Activated CD8-positive, alpha-beta T cell treated with anti-CD3 and anti-CD28 coated beads for 36 hours (primary cell): ENCODE data around the gene ZNF138. TPM values are rescaled to one million over a fixed set of nuclear protein-coding genes. Genes with fewer than 3 reads are reported as not detected.
"Not testable (repeated sequence)": the region's sequence is repeated elsewhere in the genome, so short reads cannot be mapped to it uniquely, and the experiment has no call there.

Experiments used
- ATAC-seq: fragments of 200-7000 bp; cut with Tn5 transposase; one replicate; pipeline ENCODE4 v1.10.0; 2021; ENCODE audit warnings: mild to moderate bottlenecking, moderate library complexity
- CTCF ChIA-PET: fragments of 350-600 bp; sonication (Branson Sonifier 250); formaldehyde crosslinking; loops from one replicate; lab custom pipeline; 2021; ENCODE audit warnings: antibody characterized with exemption; lab: Charles Lee
- POLR2A ChIA-PET: fragments of 350-600 bp; sonication (Branson Sonifier 250); formaldehyde crosslinking; loops from one replicate; lab custom pipeline; 2021; ENCODE audit warnings: antibody characterized with exemption; lab: Charles Lee
- DNase-seq: peaks from one replicate; pipeline ENCODE4 v3.0.0-alpha.2; 2020
- H3K27ac Mint-ChIP-seq: one replicate; pipeline ENCODE4 v1.8.0; 2021; ENCODE audit warnings: mild to moderate bottlenecking, mixed read lengths
- H3K27me3 Mint-ChIP-seq: one replicate; pipeline ENCODE4 v1.8.0; 2021; ENCODE audit warnings: mixed read lengths
- H3K36me3 Mint-ChIP-seq: one replicate; pipeline ENCODE4 v1.8.0; 2021; ENCODE audit warnings: low read depth, mixed read lengths
- H3K4me1 Mint-ChIP-seq: one replicate; pipeline ENCODE4 v1.8.0; 2021; ENCODE audit warnings: low read depth, mixed read lengths
- H3K4me3 Mint-ChIP-seq: one replicate; pipeline ENCODE4 v1.8.0; 2021; ENCODE audit warnings: mild to moderate bottlenecking, moderate library complexity, mixed read lengths
- H3K9me3 Mint-ChIP-seq: one replicate; pipeline ENCODE4 v1.8.0; 2021; ENCODE audit warnings: mixed read lengths
- intact Hi-C: fragments of 100-400 bp; cut with micrococcal nuclease; formaldehyde crosslinking; loops from one replicate; pipeline ENCODE4 v1.10.0; 2022
- total RNA-seq, 2 experiments: library from RNA; stranded (reverse); gene quantifications; one replicate each; pipeline ENCODE4 v1.2.3, GENCODE V29; 2021
- TF ChIP-seq, protein P1 (sequence below): fragments of 200-600 bp; IDR thresholded peaks from one replicate; pipeline ENCODE4 v1.8.0; 2022; ENCODE audit warnings: antibody characterized with exemption, mild to moderate bottlenecking

Gene ZNF138
- total RNA-seq, 2 experiments from 2014 or later, result 9.4 to 11.7 TPM

DNA sequence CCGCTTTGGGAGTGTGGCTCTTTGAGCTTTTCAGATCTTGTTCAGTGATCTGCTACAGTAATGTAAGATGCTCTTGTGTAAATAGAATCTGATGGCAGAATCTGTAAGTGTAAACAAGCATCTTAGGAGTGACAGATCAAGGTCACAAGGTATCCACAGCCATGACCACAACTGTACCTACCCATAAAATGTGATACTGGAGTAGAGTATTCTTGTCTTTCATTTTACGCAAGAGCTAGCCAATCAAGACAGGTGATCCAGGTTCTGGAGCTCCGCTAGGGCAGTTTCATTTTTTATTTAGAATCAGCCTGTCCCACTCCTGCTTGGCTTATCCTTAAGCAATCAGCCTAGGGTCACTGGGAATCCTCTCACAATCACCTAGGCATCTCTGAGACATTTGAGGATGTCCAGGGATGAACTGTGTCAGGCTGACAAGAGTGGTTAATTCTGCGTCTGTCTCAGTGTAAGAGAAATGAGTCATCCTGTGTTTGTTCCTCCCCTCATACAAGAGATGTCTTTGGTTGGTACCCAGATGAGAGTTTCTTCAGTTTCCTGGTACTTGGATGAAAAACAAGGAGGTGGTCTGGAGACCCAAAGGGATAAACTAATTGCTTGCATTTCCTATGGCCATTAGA lies 13.6 kb downstream of the ZNF138 start:
- TF ChIP-seq, protein P1, sequence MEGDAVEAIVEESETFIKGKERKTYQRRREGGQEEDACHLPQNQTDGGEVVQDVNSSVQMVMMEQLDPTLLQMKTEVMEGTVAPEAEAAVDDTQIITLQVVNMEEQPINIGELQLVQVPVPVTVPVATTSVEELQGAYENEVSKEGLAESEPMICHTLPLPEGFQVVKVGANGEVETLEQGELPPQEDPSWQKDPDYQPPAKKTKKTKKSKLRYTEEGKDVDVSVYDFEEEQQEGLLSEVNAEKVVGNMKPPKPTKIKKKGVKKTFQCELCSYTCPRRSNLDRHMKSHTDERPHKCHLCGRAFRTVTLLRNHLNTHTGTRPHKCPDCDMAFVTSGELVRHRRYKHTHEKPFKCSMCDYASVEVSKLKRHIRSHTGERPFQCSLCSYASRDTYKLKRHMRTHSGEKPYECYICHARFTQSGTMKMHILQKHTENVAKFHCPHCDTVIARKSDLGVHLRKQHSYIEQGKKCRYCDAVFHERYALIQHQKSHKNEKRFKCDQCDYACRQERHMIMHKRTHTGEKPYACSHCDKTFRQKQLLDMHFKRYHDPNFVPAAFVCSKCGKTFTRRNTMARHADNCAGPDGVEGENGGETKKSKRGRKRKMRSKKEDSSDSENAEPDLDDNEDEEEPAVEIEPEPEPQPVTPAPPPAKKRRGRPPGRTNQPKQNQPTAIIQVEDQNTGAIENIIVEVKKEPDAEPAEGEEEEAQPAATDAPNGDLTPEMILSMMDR, result no peak
- Mint-ChIP-seq H3K36me3 (peaks cover 42% of the 10 kb centered on the region), H3K27me3 (no peaks in the 10 kb centered on the region), H3K9me3 (peaks cover 5% of the 10 kb centered on the region), H3K4me3 (no peak overlapping the region), H3K4me1 (peaks cover 9% of the 10 kb centered on the region), H3K27ac (no peak overlapping the region)
- ATAC-seq (no peak), DNase-seq (no peak)
- ChIA-PET POLR2A (no interaction called here), CTCF (no interaction called here)
- intact Hi-C loops, result no loop called here

DNA sequence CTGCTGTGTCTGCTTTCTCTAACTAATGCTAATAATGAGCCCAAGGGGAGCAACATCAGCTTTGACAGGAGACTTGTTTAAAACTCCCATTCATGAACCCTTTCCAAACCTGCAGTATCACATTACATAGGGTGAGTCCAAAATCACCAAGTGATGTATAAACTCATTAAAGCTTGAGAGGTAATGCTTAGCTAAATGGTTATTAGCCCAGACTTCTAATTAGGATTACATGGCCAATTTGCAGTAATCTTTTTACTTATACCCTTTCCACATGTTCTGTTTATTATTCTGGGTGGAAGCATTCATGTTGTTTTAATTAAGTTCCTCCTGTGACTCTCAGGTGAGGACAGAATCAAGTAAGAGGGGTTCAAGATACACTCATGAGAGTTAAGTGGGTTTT lies 17.5 kb downstream of the ZNF138 start:
- ChIA-PET CTCF (no interaction called here), POLR2A (no interaction called here)
- H3K4me1 Mint-ChIP-seq, result peaks cover 11% of the 10 kb centered on the region
- DNase-seq (no peak), ATAC-seq (no peak)
- no peak overlapping the region for H3K27ac Mint-ChIP-seq
- peaks cover 44% of the 10 kb centered on the region for H3K36me3 Mint-ChIP-seq
- no peaks in the 10 kb centered on the region for H3K27me3 Mint-ChIP-seq
- no peak overlapping the region for H3K4me3 Mint-ChIP-seq
- H3K9me3 Mint-ChIP-seq, result no peaks in the 10 kb centered on the region
- intact Hi-C loops, result no loop called here
- TF ChIP-seq, protein P1, result no peak

DNA sequence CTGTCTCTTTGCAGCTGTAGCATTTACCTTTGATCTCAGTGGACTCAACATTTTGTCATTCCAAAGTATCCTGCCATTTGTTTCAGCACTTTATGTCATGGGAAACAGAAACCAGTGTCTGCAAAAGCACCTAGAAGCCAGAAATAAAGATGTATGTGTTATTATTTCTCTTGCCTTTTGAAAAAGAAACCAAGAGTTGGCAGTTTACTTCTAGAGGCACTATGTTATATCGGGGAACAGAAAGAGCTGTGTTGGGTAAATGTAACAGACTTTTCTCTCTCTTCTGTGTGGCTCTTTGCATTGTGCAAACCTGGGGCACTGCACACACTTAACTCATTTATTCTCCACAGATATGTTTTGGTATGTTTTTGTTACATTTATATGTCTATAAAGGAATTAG lies 36.7 kb downstream of the ZNF138 start:
- ChIA-PET CTCF (no interaction called here), POLR2A (no interaction called here)
- Mint-ChIP-seq H3K27ac (no peak overlapping the region), H3K27me3 (no peaks in the 10 kb centered on the region), H3K36me3 (peaks cover 44% of the 10 kb centered on the region), H3K4me3 (no peak overlapping the region), H3K4me1 (no peaks in the 10 kb centered on the region), H3K9me3 (peaks cover 46% of the 10 kb centered on the region)
- TF ChIP-seq, protein P1, result no peak
- intact Hi-C loops, result no loop called here
- DNase-seq (no peak), ATAC-seq (no peak)

DNA sequence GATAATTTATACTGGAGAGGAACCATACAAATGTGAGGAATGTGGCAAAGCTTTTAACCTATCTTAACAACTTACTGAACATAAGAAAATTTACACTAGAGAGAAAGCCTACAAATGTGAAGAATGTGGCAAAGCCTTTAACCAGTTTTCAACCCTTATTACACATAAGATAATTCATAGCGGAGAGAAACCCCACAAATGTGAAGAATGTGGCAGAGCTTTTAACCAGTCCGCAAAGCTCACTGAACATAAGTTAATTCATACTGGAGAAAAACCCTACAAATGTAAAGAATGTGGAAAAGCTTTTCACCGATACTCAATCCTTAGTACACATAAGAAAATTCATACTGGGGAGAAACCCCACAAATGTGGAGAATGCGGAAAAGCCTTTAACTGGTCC lies 37.9 kb downstream of the ZNF138 start:
- CTCF ChIA-PET, result no interaction called here
- Mint-ChIP-seq H3K27ac (no peak overlapping the region), H3K9me3 (peaks cover 56% of the 10 kb centered on the region)

DNA sequence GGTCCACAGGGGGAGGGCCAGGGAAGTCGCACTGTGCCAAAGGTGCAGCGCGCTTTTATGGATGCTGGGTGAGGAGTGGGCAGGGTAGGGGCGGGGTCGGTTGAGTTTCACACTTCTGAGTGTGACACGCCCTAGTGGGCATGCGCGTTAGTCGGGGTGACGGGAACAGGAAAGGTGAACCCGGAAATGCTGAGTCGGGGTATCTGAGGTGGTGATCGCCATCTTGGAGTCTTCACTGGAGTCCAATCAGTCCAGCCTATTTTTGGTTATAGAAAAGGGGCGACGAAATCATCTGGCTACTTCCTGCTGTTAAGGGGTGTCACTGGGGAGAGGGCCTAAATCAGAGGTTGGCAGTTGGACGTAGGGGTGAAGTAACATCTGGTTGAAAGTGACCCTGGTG lies 40.8 kb downstream of the ZNF138 start:
- DNase-seq, result no peak
- ChIA-PET CTCF (no interaction called here), POLR2A (no interaction called here)
- H3K27ac Mint-ChIP-seq, result no peak overlapping the region
- no peaks in the 10 kb centered on the region for H3K4me1 Mint-ChIP-seq
- intact Hi-C loops, result no loop called here
- H3K4me3 Mint-ChIP-seq, result no peak overlapping the region
- no peak for ATAC-seq
- peaks cover 36% of the 10 kb centered on the region for H3K36me3 Mint-ChIP-seq
- TF ChIP-seq, protein P1, result no peak
- no peaks in the 10 kb centered on the region for H3K27me3 Mint-ChIP-seq
- H3K9me3 Mint-ChIP-seq, result peaks cover 62% of the 10 kb centered on the region

More for the DNA sequence above, 37.9 kb downstream of the ZNF138 start:
- POLR2A ChIA-PET, result no interaction called here
- TF ChIP-seq, protein P1, result no peak
- no peaks in the 10 kb centered on the region for H3K4me1 Mint-ChIP-seq
- ATAC-seq (no peak), DNase-seq (no peak)
- H3K4me3 Mint-ChIP-seq, result no peak overlapping the region
- H3K36me3 Mint-ChIP-seq, result peaks cover 44% of the 10 kb centered on the region
- intact Hi-C loops, result no loop called here
- no peaks in the 10 kb centered on the region for H3K27me3 Mint-ChIP-seq

DNA sequence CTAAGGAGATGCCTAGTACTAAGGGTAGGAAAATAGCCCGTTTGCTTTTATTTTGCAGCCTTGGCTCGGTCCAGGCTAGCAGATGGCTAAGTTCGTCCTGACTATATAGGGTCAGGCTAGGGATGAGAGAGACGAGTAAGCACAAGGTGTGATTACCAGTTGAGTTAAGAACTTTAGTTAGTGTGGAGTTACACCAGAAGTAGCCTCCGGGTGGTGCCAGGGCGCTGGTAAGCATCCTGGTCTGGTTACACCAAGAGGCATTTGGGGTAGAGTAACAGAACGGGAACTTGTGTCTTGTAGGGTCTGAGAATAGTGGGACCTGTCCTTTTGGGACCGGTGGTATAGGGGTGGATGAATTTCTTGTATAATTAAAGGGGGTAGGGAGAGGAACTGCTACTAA lies 41.6 kb downstream of the ZNF138 start:
- DNase-seq, result peak; percentile 7
- H3K36me3 Mint-ChIP-seq, result peaks cover 31% of the 10 kb centered on the region
- intact Hi-C loops, ATAC-seq, H3K4me1 Mint-ChIP-seq, H3K27ac Mint-ChIP-seq, H3K27me3 Mint-ChIP-seq, POLR2A ChIA-PET, CTCF ChIA-PET, H3K4me3 Mint-ChIP-seq: not testable (repeated sequence)
- H3K9me3 Mint-ChIP-seq, result peaks cover 59% of the 10 kb centered on the region

DNA sequence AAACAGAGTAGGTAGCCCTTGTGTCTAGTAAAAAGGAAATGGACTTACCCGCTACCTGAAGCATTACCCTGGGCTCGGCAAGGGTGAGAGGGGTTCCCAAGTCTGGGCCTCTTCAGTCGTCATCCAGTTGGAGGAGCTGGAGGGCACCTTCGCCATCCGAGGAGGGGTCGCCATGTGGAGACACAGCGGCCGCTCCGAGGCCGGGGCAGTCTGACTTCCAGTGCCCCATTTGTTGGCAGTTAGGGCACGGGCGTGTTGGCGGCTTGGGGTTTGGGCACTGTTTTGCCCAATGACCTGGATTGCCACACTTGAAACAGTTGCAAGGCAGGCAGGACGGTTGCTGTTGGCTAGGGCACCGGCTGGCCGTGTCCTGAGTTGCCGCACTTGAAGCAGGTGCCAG lies 43.8 kb downstream of the ZNF138 start:
- CTCF ChIA-PET, H3K4me3 Mint-ChIP-seq, H3K36me3 Mint-ChIP-seq, POLR2A ChIA-PET, H3K4me1 Mint-ChIP-seq, intact Hi-C loops, DNase-seq, H3K27ac Mint-ChIP-seq, H3K27me3 Mint-ChIP-seq, ATAC-seq: not testable (repeated sequence)
- peaks cover 41% of the 10 kb centered on the region for H3K9me3 Mint-ChIP-seq
